Ovary (tissue), 9 donors: ENCODE measurements around the gene EPHB6. TPM values are rescaled to one million over a fixed set of nuclear protein-coding genes. Genes with fewer than 3 reads are reported as not detected.

ENCODE experiments used
- DNase-seq, 5 donors: peaks; one replicate each; pipeline ENCODE4 v3.0.0-alpha.2; 2019 to 2020
- H3K27ac ChIP-seq, 2 donors: fragments of 200-600 bp; one replicate each; pipeline versions ENCODE4 v1.5.1 to v1.8.0; 2019 to 2022
- H3K27me3 ChIP-seq: fragments of 200-600 bp; one replicate; pipeline ENCODE4 v1.8.0; 2022
- H3K36me3 ChIP-seq: fragments of 200-600 bp; sonication (generic); one replicate; pipeline ENCODE4 v1.5.1; 2019
- H3K4me1 ChIP-seq: one replicate; pipeline ENCODE4 v1.8.1; 2013; ENCODE audit warnings: mild to moderate bottlenecking, moderate library complexity; ENCODE audit not compliant: insufficient read depth
- H3K4me3 ChIP-seq: fragments of 200-600 bp; sonication (generic); one replicate; pipeline ENCODE4 v1.5.1; 2017
- H3K9me3 ChIP-seq, 2 donors: fragments of 200-600 bp in 1 of 2; sonication (generic) in 1 of 2; one replicate each; pipeline versions ENCODE4 v1.5.1 to v1.8.1; 2013 to 2019; ENCODE audit warnings: mild to moderate bottlenecking in 1 of 2, moderate library complexity in 1 of 2
- EP300 ChIP-seq: sonication (generic); formaldehyde crosslinking; IDR thresholded peaks from one replicate; pipeline ENCODE4 v1.6.1; 2017; ENCODE audit warnings: antibody characterized with exemption
- POLR2A ChIP-seq: fragments of 450-650 bp; IDR thresholded peaks from one replicate; pipeline ENCODE4 v1.6.1; 2017; ENCODE audit warnings: antibody characterized with exemption, mild to moderate bottlenecking, moderate library complexity
- WGBS, 3 donors: extraction: QIAGEN DNeasy Blood & Tissue Kit in 1 of 3; methylation state at CpG; one replicate each; pipeline versions ENCODE4 v1.1.5 to v1.1.7; 2013 to 2017; 5-methylcytosine and 5-hydroxymethylcytosine counted together
- intact Hi-C, 4 donors: fragments of 100-400 bp; cut with DNase I; formaldehyde crosslinking; loops; one replicate each; pipeline versions ENCODE4 v1.11.0 to v1.15.1; 2022 to 2023
- polyA plus RNA-seq, 2 donors: library from polyadenylated mRNA; stranded (reverse); fragments of 200-250 nt in 1 of 2; fragments of 350-450 nt in 1 of 2; fragmentation: Illumina TruSeq in 1 of 2; extraction: RNeasy Lipid Tissue Mini Kit (QIAGEN cat#74804) in 1 of 2; gene quantifications; one replicate each; pipeline ENCODE4 v1.2.3, GENCODE V29; 2013 to 2014
- total RNA-seq, 7 donors: library from RNA; depleted of rRNA in 2 of 7; stranded (reverse); fragments of >200 nt in 2 of 7; fragmentation: NEBNext Ultra II Directional in 3 of 7; extraction: Animal tissue kit (Norgen Biotek cat#: 25700) in 3 of 7; gene quantifications; one replicate each; pipeline versions ENCODE4 v1.1.0 to v1.2.4, GENCODE V29; 2016 to 2023
- TF ChIP-seq, protein P1 (sequence below), 3 donors: fragments of 450-650 bp in 2 of 3; fragments of 200-600 bp in 1 of 3; IDR thresholded peaks; one replicate each; pipeline versions ENCODE4 v1.5.1 to v1.8.0; 2016 to 2022; ENCODE audit warnings: antibody characterized with exemption in 3 of 3, mild to moderate bottlenecking in 1 of 3
- donor health status: DM: no; HTN: no; CAD: no; lungs with moderate emphysema.
- donor health status: DM: no; HTN: no; CAD: no.
- donor health status: Bipolar disorder and iron deficiency.
- donor health status: DM: yes; HTN: yes; CAD: no.
- donor health status: DM: no; HTN: no; CAD: no.
- donor health status: DM: yes; HTN: yes; CAD: no.

The EPHB6 gene
- total and polyA plus RNA-seq, 9 donors = 10.7 to 41.1 (median 28.5) TPM

- no peak for DNase-seq
- TF ChIP-seq, protein P1, sequence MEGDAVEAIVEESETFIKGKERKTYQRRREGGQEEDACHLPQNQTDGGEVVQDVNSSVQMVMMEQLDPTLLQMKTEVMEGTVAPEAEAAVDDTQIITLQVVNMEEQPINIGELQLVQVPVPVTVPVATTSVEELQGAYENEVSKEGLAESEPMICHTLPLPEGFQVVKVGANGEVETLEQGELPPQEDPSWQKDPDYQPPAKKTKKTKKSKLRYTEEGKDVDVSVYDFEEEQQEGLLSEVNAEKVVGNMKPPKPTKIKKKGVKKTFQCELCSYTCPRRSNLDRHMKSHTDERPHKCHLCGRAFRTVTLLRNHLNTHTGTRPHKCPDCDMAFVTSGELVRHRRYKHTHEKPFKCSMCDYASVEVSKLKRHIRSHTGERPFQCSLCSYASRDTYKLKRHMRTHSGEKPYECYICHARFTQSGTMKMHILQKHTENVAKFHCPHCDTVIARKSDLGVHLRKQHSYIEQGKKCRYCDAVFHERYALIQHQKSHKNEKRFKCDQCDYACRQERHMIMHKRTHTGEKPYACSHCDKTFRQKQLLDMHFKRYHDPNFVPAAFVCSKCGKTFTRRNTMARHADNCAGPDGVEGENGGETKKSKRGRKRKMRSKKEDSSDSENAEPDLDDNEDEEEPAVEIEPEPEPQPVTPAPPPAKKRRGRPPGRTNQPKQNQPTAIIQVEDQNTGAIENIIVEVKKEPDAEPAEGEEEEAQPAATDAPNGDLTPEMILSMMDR (IDR thresholded peaks at IDR 0.05) = no peak
- TF ChIP-seq POLR2A (no peak), EP300 (no peak)
- 69 to 79% (median 78%) methylated on average over 2 of the region's 2 CpGs for WGBS, 3 donors
These were observed 50.9 kb downstream of the EPHB6 start for GRCh38 chr7:142905759-142906158.

GRCh38 chr7:142906643-142907042, 51.8 kb downstream of the EPHB6 start:
- WGBS, 3 donors = 89 to 95% (median 93%) methylated on average over 2 of the region's 2 CpGs
- Histone ChIP-seq H3K36me3 (no peaks in the 10 kb centered on the region), H3K27me3 (no peaks in the 10 kb centered on the region), H3K27ac (no peak overlapping the region), H3K4me3 (no peak overlapping the region), H3K4me1 (no peaks in the 10 kb centered on the region), H3K9me3 (no peaks in the 10 kb centered on the region)
- DNase-seq = no peak
- TF ChIP-seq POLR2A (no peak), EP300 (no peak)
- TF ChIP-seq, protein P1 (IDR thresholded peaks at IDR 0.05) = no peak
- intact Hi-C loops = no loop called here

More at GRCh38 chr7:142905759-142906158, 50.9 kb downstream of the EPHB6 start:
- intact Hi-C loops = no loop called here
- no peaks in the 10 kb centered on the region for H3K36me3 ChIP-seq
- H3K4me3 ChIP-seq = no peak overlapping the region
- no peaks in the 10 kb centered on the region for H3K4me1 ChIP-seq
- H3K9me3 ChIP-seq = no peaks in the 10 kb centered on the region
- H3K27me3 ChIP-seq = no peaks in the 10 kb centered on the region
- no peak overlapping the region for H3K27ac ChIP-seq

DNA sequence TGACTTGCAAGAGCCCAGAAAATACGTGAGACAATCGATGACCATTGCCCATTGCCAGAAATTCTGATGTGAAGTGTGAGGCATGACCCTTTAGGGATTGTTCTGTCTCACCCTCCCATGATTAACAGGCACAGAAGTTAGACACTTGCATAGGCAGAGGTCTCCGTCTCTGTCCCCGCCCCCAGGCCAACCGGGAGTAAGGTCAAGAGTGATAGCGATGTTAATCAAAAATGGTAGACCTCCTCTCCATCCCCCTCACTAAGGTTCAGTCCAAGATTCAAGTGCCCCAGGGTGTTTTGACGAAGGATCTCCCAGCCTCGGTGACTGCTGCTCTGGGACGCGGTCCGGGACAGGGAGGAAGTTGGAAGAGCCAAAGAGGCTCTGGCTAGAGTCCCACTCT, 53.4 kb downstream of the EPHB6 start:
- WGBS, 3 donors = 82 to 86% (median 84%) methylated on average over 11 of the region's 11 CpGs
- Histone ChIP-seq H3K36me3 (no peaks in the 10 kb centered on the region), H3K4me3 (no peak overlapping the region), H3K27ac (no peak overlapping the region), H3K9me3 (no peaks in the 10 kb centered on the region), H3K27me3 (no peaks in the 10 kb centered on the region), H3K4me1 (no peaks in the 10 kb centered on the region)
- intact Hi-C loops = no loop called here
- DNase-seq = no peak
- TF ChIP-seq, protein P1 (IDR thresholded peaks at IDR 0.05) = no peak
- TF ChIP-seq EP300 (no peak), POLR2A (no peak)

- TF ChIP-seq POLR2A (no peak), EP300 (no peak)
- TF ChIP-seq, protein P1 (IDR thresholded peaks at IDR 0.05) = no peak
- WGBS, 3 donors = 60 to 69% (median 62%) methylated on average over 21 of the region's 21 CpGs
- intact Hi-C loops = no loop called here
These were observed 54.3 kb downstream of the EPHB6 start for GRCh38 chr7:142908921-142909890.

More at GRCh38 chr7:142908921-142909890, 54.3 kb downstream of the EPHB6 start:
- H3K27me3 ChIP-seq = no peaks in the 10 kb centered on the region
- no peak overlapping the region for H3K4me3 ChIP-seq
- H3K9me3 ChIP-seq = no peaks in the 10 kb centered on the region
- no peak for DNase-seq
- H3K27ac ChIP-seq = no peak overlapping the region
- H3K36me3 ChIP-seq = no peaks in the 10 kb centered on the region
- no peaks in the 10 kb centered on the region for H3K4me1 ChIP-seq
